GM21360 (cell line): ENCODE measurements around the gene HTR3A.

Experiments used
- ATAC-seq: cut with Tn5 transposase; IDR thresholded peaks from one replicate; pipeline ENCODE4 v1.9.1; 2021; ENCODE audit warnings: mild to moderate bottlenecking, moderate library complexity; ENCODE audit not compliant: unreplicated experiment

Gene HTR3A

GRCh38 chr11:114016986-114017385 is 42.1 kb downstream of the HTR3A start:
- ATAC-seq: no peak

- ATAC-seq: no peak
Observed at GRCh38 chr11:114017723-114018122, 42.8 kb downstream of the HTR3A start.

- ATAC-seq: no peak
Observed at GRCh38 chr11:114019046-114019445, 44.1 kb downstream of the HTR3A start.

DNA sequence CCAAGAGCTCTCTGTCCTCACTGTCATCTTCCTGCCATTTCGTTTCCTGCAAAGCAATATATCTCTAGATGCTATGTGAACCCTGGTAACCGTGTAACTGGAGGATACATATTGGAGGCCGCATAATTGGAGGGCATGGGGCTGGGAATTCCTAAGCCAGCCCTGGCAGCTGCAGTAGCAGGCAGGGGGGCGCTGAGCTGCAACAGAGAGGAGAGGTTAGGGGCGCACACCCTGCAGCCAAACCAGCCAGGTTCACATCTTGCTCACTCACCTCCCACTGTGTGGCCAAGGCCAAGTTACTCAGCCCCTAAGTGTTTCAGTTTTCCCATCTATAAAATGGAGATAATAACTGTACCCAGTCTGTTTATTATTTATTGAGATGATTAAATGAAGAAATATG is 44.7 kb downstream of the HTR3A start:
- no peak for ATAC-seq

DNA sequence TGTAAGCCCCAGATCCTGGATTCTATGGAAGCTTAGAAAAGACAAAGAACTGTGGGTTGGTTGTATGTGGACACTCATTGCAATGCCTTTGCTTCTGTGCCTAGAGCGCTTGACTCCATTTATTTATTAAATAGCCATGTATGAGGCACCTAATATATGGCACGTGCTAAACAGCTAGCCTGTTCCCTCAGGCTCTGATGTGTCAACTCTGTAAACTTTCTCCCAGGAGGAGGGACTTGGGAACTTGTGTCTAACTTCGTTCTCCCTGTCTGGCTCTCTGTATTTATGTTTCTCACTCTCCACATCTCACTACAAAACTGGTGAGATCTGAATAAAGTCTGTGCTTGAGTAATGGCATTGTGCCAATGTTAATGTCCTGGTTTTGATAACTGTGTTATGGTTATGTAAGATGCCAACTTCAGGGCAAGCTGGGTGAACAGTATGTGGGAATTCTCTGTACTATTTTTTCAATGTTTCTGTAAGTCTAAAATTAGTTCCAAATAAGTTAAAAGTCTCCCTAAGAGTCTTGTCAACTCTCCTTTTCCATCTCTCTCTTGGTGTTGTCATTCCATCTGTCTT is 50.5 kb downstream of the HTR3A start:
- ATAC-seq: no peak

DNA sequence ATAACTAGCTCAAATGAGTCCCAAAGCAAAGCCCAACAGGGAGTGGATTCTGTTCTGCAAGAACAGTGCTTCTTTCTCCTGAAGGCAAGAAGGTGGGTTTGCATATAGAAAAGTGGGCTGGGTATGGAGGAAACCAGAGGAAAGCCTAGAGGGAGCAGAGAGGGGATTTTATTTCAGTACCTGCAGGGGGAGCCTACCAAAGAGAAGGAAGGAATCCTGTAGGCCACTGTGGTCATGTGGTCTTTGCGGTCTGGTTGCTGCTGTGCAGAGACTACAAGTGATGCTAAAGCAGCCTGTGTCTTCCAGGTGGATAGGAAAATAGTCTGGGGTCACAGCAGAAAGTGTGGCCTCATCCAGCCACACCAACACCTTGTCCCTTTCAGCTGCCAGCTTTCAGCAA is 51.4 kb downstream of the HTR3A start:
- no peak for ATAC-seq

DNA sequence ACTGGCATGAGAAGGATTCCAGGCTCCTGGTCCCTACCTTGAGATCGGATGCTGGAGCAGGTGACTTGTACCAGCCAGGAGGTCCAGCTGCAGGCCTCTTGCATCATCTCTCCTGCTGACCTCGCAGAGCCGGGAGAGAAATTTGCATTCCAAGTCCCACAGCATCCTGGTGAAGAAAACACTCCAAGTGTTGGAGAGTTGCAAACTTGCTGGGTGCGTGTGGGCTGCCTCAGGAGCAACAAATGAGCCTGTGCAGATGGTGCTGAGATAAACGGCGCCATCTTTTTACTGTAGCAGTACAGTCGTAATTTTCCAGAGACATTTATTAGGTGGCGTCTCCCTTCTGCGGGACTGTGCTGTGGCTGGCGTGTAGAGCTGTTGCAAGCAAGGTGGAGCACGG is 52.5 kb downstream of the HTR3A start:
- ATAC-seq: no peak

DNA sequence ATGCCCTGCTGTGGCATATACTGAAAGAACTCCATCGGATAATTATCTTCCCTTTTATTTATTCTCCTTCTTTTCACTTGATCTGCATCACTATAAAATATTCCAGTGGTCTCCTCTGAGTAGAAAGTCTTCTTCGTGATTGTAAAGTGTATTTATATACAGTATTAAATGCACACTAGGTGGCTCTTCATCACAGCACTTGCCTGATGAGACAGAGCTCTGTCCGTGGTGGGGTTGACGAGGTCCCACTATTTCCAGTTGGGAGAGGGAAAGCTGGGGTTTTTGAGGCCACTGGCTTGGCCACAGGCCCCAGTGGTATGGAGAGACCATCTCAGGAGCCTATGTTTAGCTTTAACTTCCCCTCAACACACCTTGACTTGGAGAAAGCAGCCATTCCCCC is 53.0 kb downstream of the HTR3A start:
- no peak for ATAC-seq

DNA sequence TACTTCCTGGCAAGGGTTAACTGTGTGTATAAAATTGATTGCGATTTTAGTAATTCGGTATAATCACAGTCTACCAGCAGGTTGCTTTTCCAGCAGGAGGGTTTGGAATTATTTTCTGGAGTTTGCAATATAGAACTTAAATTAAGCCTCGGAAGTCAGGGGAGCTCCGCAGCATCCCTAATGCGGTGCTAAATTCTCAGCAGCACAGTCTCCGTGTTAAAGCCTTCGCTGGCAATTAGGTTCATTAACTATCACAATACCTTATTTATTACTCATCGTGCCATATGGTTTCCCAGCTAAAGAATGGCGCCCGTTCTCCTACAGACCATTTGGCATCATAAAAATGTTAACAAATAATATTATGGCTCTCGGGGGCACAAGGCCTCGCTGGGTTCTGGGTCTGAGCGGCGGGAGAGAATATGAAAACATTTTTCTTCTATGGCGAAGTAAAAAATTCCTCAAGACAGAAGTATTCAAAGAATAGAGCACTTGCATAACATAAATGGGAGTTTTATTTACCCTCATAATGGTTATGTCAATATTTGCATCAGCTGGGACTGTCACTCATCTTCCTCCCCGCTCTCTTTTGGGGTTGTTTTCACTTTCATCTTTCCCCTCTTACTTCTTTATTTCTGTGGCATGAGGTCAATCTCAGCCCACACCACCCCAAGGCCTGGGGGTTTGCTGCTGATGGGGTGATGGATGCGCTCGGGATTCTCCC is 56.5 kb downstream of the HTR3A start:
- no peak for ATAC-seq

DNA sequence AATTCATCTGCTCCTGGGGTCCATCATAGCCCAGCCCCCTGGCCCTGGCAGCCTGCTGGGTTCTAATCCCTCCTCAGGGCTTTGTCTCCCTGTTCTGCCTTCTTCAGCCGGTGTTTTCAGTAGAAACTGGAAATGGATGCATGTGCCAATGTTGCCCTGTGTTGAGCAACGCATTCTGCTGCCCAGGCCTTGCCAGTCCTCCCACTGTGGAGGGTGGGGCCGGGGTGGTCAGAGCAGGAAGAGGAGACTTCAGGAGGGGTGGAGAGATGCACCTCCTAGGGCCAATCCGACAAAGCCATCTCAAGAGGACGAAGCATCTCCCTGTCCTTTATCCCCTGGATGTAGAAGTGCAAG is 57.0 kb downstream of the HTR3A start:
- no peak for ATAC-seq

DNA sequence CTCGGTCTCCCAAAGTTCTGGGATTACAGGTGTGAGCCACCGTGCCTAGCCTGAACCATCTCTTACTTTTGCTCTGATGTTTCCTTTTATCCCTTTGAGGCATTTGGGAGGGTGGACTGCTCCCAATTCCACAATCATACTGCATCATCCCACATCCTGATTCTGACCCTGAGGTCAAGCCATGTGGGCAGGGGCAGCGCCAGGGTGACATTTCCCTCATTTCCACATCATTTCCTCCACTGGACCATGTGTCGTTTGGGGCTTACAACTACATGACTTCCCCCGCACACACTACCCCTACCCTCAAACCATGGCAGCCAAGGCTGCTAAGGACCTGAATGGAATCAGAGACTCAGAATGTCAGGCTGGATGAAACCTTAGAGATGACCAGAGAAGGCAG is 58.2 kb downstream of the HTR3A start:
- no peak for ATAC-seq

DNA sequence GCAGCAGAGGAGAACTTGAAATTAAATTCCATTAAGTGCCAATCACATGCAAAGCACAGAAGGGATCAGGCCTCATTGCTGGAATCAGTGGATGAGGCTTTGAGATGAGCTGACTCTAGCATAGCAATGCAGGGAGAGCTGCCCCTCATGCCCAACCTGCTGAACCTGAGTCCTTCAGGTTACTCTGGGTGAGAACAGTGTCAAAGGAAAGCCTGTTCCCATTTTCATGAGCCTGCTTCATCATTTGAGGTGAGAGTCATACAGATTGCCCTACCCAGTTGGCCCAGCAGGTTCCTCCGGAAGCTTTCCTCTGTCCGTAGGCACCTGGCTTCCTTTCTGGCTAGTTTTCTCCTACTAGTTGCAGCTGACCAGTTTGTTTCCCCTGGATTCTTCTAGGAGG is 58.7 kb downstream of the HTR3A start:
- no peak for ATAC-seq

GRCh38 chr11:114034956-114035355 is 60.0 kb downstream of the HTR3A start:
- no peak for ATAC-seq

DNA sequence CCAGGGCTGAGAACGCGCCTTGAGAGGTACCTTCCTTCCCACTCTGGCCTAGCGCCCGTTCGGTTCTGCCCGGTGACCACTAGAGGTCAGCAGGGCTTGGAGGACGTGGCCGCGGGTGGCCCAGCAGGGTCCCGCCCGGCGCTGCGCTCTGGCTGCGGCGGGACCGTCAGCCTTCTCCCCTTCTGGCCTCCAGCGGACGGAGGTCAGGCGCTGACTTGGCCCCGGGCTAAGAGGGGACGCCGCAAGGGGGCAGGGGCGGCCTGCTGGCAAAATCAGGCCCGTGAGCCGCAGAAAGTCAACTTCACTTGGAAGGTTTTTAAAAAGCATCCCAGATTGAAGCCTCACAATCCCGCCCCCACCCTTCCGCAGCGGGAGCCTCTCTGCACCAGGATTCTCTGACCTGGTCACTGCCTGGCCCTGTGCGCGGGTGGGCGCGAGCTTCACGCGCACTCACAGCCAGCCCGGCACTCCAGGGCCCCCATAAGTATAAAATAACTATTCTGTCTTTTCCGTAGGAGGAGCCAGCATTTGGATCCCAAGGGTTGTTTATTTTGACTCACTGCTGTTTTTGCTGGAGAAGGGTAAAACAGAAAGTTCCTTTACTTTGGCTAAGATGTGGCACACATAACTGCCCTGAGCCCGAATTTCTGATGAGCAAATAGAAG is 61.4 kb downstream of the HTR3A start:
- no peak for ATAC-seq

GRCh38 chr11:114036958-114037357 is 62.0 kb downstream of the HTR3A start:
- no peak for ATAC-seq

- no peak for ATAC-seq
Observed at GRCh38 chr11:114039551-114039950, 64.6 kb downstream of the HTR3A start.
